ENCODE results near the gene SPEF2.

- TF ChIP-seq CTCF (IDR thresholded peaks at IDR 0.05) (no peak), POLR2AphosphoS5 (IDR thresholded peaks at IDR 0.05; ENCODE audit: low read depth, low read length) (no peak), REST (IDR thresholded peaks at IDR 0.05; ENCODE audit: insufficient read depth in 1 of 2, low read depth in 2 of 2, low read length in 1 of 2) (no peak)
These were observed 90.0 kb downstream of the SPEF2 start for GRCh38 chr5:35707659-35708058.
